KG1 (cell line): ENCODE results near the gene ACAP2.
"Not testable (repeated sequence)": the region's sequence is repeated elsewhere in the genome, so short reads cannot be mapped to it uniquely, and the experiment has no call there.

Experiments
- DNase-seq: peaks from one replicate; lab custom pipeline; 2025; lab: John Stamatoyannopoulos, UW

ACAP2 gene

DNA sequence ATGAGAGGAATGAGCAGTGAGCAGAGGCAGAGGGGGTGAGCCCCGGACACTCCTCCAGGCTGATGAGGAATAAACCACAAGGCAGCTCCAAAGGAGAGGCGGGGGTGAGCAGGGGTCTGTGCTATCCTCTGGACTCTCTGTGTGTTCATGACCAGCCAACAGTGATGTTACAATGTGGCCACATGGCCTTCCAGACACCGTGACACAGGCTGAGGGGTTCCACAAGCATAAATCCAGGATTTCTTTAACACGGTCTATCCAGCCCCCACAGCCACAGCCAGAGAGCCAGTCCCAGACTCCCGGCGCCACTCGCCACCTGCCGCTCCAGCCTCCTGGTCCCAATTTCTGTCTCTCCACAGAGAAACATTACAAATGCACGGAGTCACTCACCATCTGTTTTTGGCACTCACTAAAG, 196.2 kb downstream of the ACAP2 start:
- DNase-seq = no peak

DNA sequence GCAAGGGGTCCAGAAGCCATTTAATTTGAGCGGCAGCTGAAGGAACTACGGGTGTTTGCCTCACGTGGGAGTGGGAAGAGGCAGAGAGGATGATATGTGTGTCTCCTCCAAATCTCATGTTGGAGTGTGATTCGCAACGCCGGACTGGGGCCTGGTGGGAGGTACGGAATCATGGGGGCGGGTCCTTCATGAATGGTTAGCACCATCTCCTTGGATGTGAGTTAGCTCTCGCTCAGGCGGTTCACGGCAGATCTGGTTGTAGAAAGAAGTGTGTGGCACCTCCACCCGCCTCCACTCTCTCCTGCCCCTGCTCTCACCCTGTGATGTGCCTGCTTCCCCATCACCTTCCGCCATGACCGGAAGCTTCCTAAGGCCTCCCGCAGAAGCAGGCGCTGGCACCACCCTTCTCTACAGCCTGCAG, 197.3 kb downstream of the ACAP2 start:
- no peak for DNase-seq

DNA sequence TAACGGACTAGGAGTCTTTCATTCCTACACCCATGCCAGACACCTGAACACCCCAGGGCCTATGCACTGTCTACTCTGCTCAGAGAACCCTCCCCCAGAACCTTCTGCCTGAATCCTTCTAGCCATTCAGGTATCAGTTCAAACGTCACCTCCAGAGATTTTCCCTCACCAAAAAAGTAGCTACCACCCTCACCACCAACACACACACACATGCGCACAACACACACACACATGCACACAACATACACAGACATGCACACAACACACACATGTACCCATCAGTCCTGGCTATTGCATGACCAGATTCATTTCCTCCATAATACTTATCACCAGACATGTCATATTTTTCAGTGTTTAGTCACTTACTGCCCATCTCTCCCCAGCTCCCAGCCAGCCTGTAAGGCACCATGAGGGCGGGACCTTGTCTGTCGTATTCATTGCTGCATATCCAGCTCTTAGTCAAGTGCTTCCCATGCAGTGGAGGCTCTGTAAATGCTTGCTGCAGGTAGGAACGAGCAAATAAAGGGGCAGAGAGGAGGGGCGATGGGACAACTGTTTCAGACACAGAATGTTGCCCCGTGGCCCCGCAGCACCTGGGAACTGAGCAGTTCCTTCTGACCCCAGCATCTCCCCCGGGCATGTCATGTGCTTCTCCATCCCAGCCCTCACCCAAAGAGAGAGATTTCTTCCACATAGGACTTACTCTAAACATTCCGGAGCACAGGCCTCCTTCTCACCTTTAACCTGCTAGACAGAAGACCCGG, 201.0 kb downstream of the ACAP2 start:
- no peak for DNase-seq

GRCh38 chr3:195240939-195241338, 201.9 kb downstream of the ACAP2 start:
- no peak for DNase-seq

DNA sequence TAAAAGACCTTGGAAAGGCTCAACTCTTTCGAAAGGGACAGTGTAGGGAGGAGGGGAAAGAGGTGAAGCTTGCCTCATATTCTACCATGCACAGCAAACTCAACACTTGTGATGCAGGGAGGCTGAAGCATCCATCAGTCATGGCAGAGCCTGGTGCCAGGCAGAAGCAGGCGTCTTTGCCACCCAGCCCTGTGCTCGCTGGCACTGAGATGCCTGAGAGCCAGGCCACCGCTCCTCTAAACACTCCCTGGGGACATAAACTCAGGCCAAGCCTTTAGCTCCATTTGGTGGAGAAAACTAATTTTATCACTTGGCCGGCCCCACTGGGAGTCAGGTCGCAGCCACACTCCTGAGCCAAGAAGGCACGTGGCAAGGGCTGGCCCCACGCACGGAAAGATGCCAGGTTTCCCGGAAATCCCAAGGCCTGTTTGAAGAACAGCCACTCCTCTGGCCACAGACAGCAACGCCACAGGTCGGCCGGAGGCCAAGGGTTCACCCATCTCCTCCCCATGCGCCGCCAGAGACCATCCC, 202.6 kb downstream of the ACAP2 start:
- no peak for DNase-seq

DNA sequence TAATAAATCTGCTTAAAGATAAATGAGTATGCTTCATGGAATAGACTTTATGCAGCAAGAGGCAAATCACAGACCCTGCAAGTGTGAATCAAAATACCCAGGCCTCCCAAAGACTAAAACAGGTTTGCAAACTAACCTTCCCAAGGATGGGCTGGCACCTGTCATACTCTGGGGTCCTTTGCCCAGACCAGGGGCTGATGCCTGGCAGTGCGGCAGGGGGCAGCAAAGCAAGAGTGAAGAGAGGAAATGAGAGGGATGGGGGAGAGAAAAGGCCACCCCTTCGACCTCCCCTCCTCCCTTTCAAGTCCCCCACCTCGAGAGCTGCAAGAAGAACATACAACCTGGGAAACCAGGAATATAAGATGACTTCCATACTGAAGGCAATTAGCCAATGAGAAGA, 203.7 kb downstream of the ACAP2 start:
- DNase-seq = no peak

GRCh38 chr3:195238586-195239118, 204.2 kb downstream of the ACAP2 start:
- no peak for DNase-seq

DNA sequence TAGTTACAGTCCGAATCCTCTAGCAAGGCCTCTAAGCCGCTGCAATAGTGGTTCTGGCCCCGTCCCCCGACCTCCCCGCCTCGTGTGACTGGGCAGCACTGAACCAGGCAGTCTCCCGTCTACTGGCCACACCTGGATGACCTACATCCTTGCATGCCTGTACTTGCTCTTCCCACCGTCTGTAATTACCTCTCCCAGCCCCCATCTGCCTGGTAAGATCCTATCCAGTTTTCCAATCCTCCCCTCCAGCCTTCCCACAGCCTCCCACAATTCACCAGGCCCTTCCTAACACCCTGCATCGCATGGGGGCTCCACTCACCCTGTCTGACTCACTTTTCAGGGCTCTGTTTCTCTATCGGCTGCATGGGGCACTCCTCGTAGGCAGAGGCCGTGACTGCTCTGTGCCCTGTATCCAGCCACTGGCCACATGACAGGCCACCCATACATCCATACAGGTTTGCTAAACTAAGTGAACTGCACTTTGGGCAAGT, 204.7 kb downstream of the ACAP2 start:
- DNase-seq = no peak

GRCh38 chr3:195236801-195237570, 205.8 kb downstream of the ACAP2 start:
- DNase-seq = no peak

DNA sequence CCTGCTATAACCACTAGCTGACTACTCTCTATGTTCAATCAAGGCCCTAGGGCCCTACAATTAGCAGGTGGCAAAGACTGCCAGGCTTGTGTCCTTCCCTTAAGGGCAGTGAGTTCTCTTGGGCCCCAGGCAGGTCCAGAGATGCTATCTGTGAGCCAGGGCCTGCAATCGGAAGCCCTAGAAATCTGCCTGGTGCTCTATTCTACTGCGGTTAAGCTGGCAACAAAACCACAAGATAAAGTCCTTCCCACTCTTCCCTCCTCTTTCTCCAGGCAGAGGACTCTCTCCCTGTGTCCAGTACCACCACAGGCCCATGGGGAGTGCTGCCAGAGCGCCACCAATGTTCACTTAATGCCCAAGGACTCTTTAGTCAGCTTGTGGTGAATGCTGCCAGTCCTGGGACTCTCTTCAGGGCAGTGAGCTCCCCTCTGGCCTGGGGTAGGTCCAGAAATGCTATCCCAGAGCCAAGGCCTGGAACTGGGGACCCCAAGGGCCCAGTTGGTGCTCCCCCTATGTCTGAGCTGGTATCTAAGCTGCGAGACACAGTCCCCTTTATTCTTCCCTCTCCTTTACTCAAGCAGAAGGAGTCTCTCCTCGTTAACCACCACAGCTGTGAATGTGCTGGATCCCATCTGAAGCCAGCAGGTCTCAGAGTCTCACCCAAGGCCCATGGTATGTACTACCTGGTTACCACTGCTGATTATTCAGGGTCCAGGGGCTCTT, 206.6 kb downstream of the ACAP2 start:
- DNase-seq = no peak

DNA sequence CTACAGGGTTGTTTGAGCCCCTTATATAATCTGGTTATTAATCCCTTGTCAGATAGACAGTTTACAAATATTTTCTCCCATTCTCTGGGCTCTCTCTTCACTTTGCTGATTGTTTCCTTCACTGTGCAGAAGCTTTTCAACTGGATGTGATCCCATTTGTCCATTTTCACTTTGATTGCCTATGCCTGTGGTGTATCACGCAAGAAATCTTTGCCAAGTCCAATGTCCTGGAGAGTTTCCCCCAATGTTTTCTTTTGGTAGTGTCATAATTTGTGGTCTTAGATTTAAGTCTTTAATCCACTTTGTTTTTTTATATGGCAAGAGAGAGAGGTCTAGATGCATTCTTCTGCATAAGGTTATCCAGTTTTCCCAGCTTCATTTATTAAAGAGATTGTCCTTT, 212.6 kb downstream of the ACAP2 start:
- DNase-seq = no peak

- not testable (repeated sequence) for DNase-seq
Observed at GRCh38 chr3:195228886-195229285, 213.9 kb downstream of the ACAP2 start.

- no peak for DNase-seq
Observed at GRCh38 chr3:195227871-195228270, 214.9 kb downstream of the ACAP2 start.

GRCh38 chr3:195226900-195227447, 215.8 kb downstream of the ACAP2 start:
- no peak for DNase-seq

DNA sequence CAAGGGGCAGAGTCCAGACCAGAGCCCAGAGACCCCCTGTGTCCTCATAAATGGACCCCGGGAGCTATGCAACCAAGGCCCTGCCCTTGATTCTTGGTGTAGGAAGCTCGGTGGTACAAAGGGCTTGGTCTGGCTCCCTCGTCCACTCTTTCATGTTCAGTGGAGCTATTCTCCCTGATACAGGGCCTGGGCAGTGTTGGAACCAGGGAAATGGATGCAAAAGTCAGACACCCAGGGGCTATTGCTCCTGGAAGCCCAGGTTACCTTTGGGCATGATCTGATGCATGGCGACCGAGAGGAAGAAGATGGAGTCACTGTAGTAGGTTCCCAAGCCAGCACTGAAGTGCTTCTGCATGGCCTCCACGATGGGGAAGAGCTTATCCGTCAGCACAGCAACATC, 216.4 kb downstream of the ACAP2 start:
- no peak for DNase-seq

DNA sequence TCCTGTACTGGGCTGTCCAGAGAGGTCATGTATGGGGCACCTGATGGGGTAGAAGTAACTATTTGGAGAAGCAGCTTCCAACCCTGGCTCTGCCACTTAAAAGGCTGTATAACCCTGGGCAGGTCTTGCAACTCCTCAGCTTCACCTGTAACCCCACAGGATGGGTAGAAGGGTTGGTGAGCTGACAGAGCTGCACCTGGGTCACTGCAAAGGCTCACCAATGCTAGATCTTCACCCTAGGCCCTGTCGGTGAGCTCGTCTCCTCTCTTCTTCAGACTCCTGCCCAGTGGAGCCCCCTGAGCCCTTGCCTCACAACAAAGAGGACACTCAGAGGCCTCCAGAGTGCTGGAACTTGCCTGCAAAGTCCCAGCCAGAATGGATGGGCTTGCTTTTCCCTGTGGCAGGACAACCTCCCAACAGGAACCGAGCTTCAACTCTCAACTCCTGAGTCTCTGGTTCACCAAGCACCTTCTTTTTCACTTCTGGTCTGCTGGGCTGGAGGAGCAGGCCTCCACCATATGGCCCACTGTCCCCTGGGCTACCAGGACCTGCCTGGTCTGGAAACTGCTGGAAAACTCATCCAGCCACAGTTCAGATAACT, 217.7 kb downstream of the ACAP2 start:
- DNase-seq = no peak
